WTC11 (cell line): ENCODE measurements around the gene COA8. TPM values are rescaled to one million over a fixed set of nuclear protein-coding genes. Genes with fewer than 3 reads are reported as not detected.

Experiments
- E2F5 ChIP-seq: sonication (generic); formaldehyde crosslinking; IDR thresholded peaks from 2 replicates; pipeline ENCODE4 v1.8.1; 2022; ENCODE audit warnings: mild to moderate bottlenecking, moderate library complexity, missing genetic modification reagents
- ESRRA ChIP-seq: sonication (generic); formaldehyde crosslinking; IDR thresholded peaks from 2 replicates; pipeline ENCODE4 v1.8.1; 2022; ENCODE audit warnings: mild to moderate bottlenecking, missing genetic modification reagents, borderline replicate concordance
- ETV6 ChIP-seq: sonication (generic); formaldehyde crosslinking; IDR thresholded peaks from 2 replicates; pipeline ENCODE4 v1.8.1; 2022; ENCODE audit warnings: mild to moderate bottlenecking, missing genetic modification reagents
- FOXP4 ChIP-seq: sonication (generic); formaldehyde crosslinking; IDR thresholded peaks from 2 replicates; pipeline ENCODE4 v1.8.0; 2022; ENCODE audit warnings: mild to moderate bottlenecking, missing genetic modification reagents
- PREB ChIP-seq: sonication (generic); formaldehyde crosslinking; IDR thresholded peaks from 2 replicates; pipeline ENCODE4 v1.8.1; 2022; ENCODE audit warnings: mild to moderate bottlenecking, missing genetic modification reagents, moderate library complexity, borderline replicate concordance
- USF1 ChIP-seq: sonication (generic); formaldehyde crosslinking; IDR thresholded peaks from 2 replicates; pipeline ENCODE4 v1.8.0; 2022; ENCODE audit warnings: mild to moderate bottlenecking, missing genetic modification reagents
- ZNF281 ChIP-seq: sonication (generic); formaldehyde crosslinking; IDR thresholded peaks from 2 replicates; pipeline ENCODE4 v1.8.0; 2023; ENCODE audit warnings: mild to moderate bottlenecking, missing genetic modification reagents
- ZNF532 ChIP-seq: fragments of 250-450 bp; sonication (Bioruptor Pico); IDR thresholded peaks from 2 replicates; pipeline ENCODE4 v1.9.0; 2021; ENCODE audit warnings: mild to moderate bottlenecking, borderline replicate concordance
- ZSCAN18 ChIP-seq: fragments of 250-450 bp; sonication (Bioruptor Pico); IDR thresholded peaks from 2 replicates; pipeline ENCODE4 v2.1.2; 2022; ENCODE audit warnings: mild to moderate bottlenecking, moderate library complexity
- total RNA-seq: library from RNA; stranded (reverse); gene quantifications from 3 replicates; pipeline ENCODE4 v1.2.3, GENCODE V29; 2021

Gene COA8
- total RNA-seq, 1 experiment from 2014 or later: 36.4 TPM

GRCh38 chr14:103546652-103547454, 15.9 kb upstream of the COA8 start (continued):
- TF ChIP-seq ZNF281 (CRISPR knock-in tag) (no peak), PREB (CRISPR knock-in tag) (no peak), ESRRA (CRISPR knock-in tag) (peak; percentile 56; the same call in 1 of the 2 replicates), E2F5 (CRISPR knock-in tag) (no peak), USF1 (CRISPR knock-in tag) (no peak), ETV6 (CRISPR knock-in tag) (no peak), ZNF532 (CRISPR knock-in tag) (no peak), FOXP4 (CRISPR knock-in tag) (0 out of 2 replicates have a peak, but pooled peaks have one; percentile 21), ZSCAN18 (CRISPR knock-in tag) (no peak)
